Heart left ventricle (tissue), 13 donors: Measurements from ENCODE around the gene RAB5IF.

Experiments
- POLR2A ChIP-seq, 2 donors: fragments of 450-650 bp; IDR thresholded peaks; one replicate each; pipeline ENCODE4 v1.6.1; 2017; ENCODE audit warnings: antibody characterized with exemption in 2 of 2, mild to moderate bottlenecking in 2 of 2, moderate library complexity in 2 of 2
- TF ChIP-seq, protein P1 (sequence below), 12 donors: fragments of 200-600 bp; sonication (generic) in 4 of 12; IDR thresholded peaks; one replicate each; pipeline versions ENCODE4 v1.5.0 to v1.8.0; 2018 to 2022; ENCODE audit warnings: antibody characterized with exemption in 12 of 12, mild to moderate bottlenecking in 5 of 12
- donor health status: ischemic (EF 13 %, LVEDD 7.1; RV severe dilation, severe dysfunction).
- donor health status: DM: no; HTN: yes; CAD: no.
- donor health status: DM: no; HTN: no; CAD: no.
- donor health status: ischemic (EF 25% LVEDD 6.9; RV normal size, moderate dysfunction).
- donor health status: ischemic (EF 25% LVEDD 5.7; RV mildly dilated, moderate dysfunction).
- donor health status: ischemic (EF 35%, LVEDD 5.7; RV mildly dilated, moderate dysfunction).
- donor health status: nonischemic (EF 11% LVEDD 7.7; RV severe dilation, severe dysfunction).
- donor health status: DM: yes; HTN: yes; CAD: no.
- donor health status: PGD.
- donor health status: ischemic (EF 29% LVEDD 5.4; RV normal size, mild dysfunction).
- donor health status: nonischemic (EF 23%, LVEDD 6.1; RV moderate dilation, normal function).

DNA sequence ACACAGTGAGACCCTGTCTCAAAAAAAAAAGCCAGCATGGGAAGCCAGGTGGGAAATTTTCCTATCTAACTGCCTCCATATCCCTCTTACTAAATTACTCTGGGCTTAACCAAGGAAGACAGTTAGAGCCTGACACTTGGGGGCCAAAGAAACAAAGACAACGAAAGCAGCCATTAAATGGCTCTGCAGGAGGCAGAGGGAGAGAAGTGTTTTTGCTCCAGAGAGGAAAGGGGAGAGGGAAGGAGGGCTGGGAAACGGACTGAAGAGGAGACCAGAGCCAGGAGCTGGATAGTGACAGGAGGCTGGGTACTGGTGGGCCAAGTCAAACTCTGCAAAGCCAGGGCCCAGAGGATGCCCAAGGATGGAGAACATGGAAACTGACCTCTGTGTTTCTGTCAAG lies 42.9 kb upstream of the RAB5IF start:
- TF ChIP-seq, protein P1, sequence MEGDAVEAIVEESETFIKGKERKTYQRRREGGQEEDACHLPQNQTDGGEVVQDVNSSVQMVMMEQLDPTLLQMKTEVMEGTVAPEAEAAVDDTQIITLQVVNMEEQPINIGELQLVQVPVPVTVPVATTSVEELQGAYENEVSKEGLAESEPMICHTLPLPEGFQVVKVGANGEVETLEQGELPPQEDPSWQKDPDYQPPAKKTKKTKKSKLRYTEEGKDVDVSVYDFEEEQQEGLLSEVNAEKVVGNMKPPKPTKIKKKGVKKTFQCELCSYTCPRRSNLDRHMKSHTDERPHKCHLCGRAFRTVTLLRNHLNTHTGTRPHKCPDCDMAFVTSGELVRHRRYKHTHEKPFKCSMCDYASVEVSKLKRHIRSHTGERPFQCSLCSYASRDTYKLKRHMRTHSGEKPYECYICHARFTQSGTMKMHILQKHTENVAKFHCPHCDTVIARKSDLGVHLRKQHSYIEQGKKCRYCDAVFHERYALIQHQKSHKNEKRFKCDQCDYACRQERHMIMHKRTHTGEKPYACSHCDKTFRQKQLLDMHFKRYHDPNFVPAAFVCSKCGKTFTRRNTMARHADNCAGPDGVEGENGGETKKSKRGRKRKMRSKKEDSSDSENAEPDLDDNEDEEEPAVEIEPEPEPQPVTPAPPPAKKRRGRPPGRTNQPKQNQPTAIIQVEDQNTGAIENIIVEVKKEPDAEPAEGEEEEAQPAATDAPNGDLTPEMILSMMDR (IDR thresholded peaks at IDR 0.05), result no peak
- no peak for TF ChIP-seq POLR2A (IDR thresholded peaks at IDR 0.05)
